Ecto neural progenitor cell (in vitro differentiated cells): Measurements from ENCODE around the gene MED8.

Experiments
- DNase-seq: peaks from one replicate; pipeline ENCODE4 v3.0.0-alpha.2; 2018; ENCODE audit warnings: low spot score

The MED8 gene

DNA sequence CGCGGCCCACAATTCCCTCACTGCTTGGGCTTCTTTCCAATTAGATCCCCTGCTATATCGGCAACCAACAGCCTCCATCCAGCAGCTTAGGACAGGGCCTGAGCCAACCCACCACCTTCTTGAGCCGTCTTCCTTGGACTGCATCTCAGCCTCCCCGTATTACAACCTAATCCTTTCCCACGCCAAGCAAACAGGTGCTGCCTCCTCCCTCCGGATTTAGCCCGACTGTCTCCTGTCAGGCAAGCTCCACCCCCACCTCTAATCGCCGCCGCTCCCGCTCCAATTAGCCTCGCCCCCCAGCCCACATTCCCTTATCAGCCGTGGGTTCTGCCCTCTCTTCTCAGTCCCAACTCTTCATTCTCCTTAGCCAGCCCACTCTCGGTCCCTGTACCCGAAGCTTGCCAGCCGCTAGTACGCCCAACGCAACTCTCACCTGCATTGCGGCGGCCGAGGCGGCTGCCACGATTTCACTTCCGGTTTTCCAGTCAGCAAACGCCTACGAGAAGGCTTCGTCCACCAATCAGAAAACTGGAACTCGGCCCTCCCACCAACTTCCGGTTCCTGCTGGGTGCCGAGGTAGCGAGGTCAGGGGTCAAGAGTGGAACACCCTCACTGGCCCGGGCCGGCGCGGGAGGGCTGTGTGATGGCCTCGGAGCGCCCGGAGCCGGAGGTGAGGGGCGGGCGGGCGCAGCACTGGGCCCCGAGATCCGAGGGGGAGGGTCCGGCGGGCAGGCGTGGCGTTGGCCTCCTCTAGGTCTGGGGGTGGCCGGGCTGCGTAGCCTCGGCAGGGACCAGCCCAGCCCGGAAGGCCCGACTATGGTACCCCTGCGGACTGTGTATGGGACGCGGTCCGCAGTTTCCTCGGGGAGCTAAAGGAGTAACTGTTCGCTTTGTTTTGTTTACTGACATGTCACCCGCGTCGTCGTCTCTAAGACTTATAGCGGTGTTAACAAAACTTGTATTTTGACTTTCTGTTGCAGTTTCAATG is at the start of gene MED8, which contains the start of gene SZT2:
Gene MED8, minus strand, starts transcription at position 475 of the 988 bp plus-strand sequence. Its CDS starts 36 bp downstream, at position 439.
Gene SZT2, plus strand, starts transcription at position 574 of the 988 bp plus-strand sequence. Its CDS starts 70 bp downstream, at position 644.
- peak; percentile 98 for DNase-seq

DNA sequence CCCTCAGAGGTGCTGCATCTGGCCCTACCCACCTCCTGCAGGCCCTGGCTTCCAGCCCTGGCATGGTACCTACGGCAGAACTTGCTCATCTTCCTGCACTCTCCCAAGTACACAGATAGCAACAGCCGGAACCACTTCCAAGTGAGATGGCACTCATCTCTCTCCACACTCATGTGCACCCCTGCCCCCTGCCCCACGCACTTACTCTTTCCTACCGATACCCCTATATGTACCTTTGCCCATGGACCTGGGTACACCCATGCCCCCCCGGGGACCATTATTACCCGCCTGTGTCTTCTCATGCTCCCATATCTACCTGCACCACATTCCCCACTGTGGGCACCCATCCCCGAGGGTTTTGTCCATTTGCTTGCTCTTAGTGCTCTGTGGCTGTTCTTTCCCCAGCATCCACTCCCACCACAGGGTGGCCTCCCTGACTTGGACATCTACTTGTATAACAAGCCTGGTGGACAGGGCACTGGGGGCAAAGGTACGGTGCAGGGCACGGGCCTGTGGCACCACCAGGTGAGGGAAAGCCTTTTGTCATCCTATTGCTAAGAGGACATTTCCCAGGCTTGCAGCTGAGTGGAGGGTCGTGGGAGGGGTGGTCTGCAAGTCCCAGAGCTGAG is 49.5 kb upstream of the MED8 start:
- DNase-seq, result no peak

DNA sequence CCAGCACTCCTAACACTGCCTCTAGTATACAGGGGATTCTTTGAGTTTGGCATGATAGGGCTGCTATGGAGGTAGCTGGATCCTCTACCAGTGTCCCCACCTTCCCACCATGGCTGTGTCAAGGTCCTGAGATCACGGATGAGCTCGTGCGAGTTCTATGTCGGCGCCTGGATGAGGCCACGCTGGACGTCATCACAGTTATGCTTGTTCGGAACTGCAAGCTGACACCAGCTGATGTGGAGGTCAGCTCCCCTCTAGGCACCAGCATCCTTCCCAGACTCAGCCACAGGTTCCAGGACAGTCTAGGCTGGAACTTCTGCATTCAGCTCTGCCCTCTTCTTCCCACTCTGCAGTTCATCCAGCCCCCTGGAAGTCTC is 49.0 kb upstream of the MED8 start:
- no peak for DNase-seq

- DNase-seq, result no peak
These were observed 48.4 kb upstream of the MED8 start for GRCh38 chr1:43438006-43438405.

GRCh38 chr1:43437031-43437973 is 47.7 kb upstream of the MED8 start:
- DNase-seq, result no peak

DNA sequence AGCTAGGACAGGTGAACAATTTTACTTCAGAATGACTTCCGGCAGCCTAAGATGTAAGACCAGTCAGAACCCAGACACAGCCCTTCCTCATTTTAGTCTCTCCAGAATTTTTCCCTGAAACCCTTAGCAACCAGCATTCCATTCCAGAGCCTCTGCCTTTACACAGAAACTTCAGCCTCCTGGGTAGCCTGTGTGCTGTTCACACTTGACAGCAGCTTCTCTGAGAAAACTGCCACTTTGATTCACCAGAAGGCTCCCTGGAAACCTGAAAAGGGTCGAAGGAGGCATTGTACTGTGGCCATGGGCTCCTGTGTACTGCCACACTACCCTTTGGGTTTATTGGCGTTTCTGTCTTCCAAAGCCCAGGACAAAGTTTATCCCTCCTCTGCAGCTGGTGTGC is 46.8 kb upstream of the MED8 start:
- no peak for DNase-seq

DNA sequence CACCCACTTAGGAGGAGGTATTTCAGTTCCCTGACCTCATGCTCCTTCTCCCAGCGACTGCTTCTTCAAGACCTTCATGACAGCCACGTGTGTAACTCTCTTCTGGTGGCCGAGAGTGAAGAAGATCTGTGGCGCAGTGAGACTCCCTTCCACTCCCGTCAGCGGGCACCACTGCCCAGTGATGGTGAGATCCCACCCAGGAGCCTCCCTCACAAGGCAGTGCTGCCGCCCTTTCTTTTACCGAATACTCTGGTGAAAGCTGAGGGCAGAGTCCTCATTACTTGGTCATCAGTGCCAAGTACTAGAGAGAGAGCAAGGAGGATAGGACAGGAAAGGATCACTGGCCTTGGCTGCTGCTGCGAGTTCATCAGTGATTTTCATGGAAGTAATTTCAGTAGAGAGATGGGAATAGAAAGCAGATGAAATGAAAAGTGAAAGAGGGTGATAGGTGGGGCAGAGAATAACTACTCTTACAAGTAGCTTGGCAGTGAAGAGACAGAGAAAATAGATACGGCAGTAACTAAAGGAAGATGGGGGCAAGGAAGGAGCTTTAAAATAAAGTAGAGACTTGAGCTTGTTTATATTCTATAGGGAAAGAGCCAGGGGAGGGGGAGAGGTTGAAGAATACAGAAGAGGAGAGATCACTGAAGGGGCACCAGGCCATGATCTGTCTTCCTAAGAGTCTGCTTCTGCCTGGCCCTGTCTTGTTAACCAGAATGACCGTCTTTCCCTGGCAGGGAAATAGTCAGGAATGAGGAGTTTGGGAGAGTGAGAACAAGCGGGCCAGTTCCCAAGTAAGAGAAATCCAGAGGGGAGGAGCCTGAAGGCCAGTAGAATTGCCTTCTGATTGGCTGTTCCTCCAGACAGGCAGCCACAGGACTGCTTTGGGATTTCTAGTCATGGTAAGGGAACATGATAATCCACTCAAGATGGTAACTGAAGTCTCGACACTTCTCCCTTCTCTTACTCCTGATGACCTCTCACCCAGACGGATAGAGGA is 45.8 kb upstream of the MED8 start:
- peak; percentile 56 for DNase-seq

- no peak for DNase-seq
These were observed 44.7 kb upstream of the MED8 start for GRCh38 chr1:43434256-43434655.

DNA sequence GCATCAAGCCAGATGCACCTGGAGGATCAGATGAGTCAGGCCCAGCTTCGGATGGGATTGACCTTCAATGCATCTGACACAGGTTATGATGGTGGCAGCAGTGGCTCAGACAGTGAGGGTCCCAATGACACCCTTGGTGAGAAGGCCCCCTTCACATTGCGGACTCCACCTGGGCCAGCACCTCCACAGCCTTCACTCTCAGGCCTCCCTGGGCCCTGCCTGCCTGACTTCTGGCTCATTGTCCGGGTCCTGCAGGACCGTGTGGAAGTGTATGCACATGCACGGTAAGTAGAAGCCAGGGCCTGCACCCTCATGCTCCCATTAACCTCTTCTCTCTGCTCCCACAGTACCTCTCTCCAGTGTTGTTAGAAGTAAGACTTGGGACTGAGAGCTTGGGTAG is 43.3 kb upstream of the MED8 start:
- DNase-seq, result no peak

DNA sequence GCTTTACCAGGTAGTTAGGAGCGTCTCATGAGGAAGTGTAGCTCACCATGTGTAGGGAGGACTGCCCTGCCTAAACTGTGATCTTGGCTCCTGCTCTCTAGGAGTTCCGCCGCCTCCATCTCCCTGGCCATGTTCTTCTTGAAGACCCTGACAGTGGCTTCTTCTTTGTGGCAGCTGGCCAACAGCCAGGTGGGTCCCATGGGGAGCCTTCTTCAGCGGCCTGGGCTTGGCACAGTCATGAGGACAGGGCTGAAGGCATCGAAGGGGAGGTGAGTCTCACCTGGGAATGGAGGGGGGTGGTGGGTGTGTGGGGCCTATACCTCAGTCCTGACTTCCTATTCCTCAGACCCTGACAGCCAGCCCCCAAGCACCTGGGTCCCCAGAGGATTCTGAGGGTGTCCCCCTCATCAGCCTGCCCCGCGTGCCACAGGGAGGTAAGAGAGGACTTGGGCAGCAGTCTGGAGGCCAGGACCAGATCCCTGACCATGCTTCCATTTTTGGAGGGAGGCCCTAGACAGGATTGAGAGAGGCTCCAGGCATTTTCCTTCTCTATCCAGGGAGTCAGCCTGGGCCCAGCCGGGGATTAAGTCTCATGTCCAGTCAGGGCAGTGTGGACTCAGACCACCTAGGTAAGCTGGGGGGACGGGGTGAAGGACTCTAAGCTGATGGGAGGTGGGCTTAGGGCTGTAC is 42.7 kb upstream of the MED8 start:
- DNase-seq, result no peak

GRCh38 chr1:43431676-43432075 is 42.1 kb upstream of the MED8 start:
- no peak for DNase-seq

DNA sequence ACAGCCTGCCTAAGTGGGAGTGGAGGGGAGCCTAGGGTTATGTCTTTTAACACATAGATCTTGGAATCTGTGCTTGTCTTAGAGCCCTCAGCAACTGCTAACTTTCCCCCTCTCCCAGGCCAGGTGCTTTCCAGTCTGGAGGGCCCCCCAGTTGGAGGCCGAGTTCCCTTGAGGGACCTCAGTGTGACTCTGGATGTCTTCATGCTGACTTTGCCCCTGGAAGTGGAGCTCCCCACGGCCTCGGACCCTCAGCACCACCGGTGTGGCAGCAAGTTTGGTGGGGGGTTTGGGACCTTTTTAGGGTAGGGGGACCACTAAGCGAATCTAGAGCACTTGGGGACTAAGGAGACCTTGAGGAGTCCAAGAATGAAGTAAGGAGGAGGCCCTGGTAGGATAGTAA is 41.2 kb upstream of the MED8 start:
- DNase-seq, result no peak

DNA sequence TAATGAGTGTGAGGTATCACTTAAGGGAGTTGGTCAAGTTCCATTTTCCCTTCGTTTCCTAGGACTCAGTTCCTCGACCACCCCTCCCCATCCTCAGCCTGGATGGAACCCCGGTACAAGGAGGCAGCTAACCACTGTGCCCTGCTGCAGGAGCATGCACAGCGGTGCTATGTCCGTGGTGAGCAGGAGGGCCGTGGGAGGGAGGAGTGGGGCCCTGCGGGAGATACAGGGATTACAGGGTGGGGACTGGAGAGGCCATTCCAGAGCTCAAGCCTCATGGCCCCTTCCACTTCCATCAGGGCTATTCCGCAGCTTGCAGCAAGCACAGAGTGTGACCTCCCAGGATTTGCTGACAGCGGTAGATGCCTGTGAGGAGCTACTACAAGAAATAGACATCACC is 38.3 kb upstream of the MED8 start:
- DNase-seq, result no peak

- DNase-seq, result no peak
These were observed 37.9 kb upstream of the MED8 start for GRCh38 chr1:43427524-43427923.

GRCh38 chr1:43426221-43426620 is 36.6 kb upstream of the MED8 start:
- DNase-seq, result no peak

GRCh38 chr1:43425045-43425444 is 35.4 kb upstream of the MED8 start:
- no peak for DNase-seq

DNA sequence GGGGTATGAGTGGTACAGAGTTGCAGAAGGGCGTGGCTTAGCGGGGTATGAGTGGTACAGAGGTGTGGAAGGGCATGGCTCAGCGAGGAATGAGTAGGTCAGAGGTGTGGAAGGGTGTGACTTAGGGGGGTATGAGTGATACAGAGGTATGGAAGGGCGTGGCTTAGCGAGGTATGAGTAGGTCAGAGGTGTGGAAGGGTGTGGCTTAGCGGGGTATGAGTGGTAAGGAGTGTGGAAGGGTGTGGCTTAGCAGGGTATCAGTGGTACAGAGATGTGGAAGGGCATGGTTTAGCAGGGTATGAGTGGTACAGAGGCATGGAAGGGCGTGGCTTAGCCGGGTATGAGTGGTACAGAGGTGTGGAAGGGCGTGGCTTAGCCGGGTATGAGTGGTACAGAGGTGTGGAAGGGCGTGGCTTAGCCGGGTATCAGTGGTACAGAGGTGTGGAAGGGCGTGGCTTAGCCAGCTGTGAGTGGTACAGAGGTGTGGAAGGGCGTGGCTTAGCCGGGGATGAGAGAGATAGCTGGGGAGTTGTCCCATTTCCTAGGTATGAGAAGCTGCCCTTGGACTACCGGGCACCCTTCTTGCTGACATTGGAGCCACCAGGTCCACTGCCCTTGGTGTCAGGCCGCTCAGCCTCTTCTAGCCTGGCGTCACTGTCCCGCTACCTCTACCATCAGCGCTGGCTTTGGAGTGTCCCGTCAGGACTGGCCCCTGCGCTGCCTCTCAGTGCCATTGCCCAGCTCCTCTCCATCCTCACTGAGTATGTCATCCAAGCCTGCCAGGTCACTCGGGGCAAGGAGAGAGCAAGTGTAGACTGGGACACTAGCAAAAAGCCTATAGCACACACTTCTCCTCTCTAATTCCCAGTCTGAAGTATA is 34.3 kb upstream of the MED8 start:
- no peak for DNase-seq

- DNase-seq, result no peak
These were observed 33.5 kb upstream of the MED8 start for GRCh38 chr1:43422995-43423671.
